Stomach (tissue), 4 donors: ENCODE measurements around the gene SPTBN2.

Experiments
- POLR2AphosphoS5 ChIP-seq, 3 donors: sonication (generic); formaldehyde crosslinking; IDR thresholded peaks; one replicate each; pipeline ENCODE4 v1.6.1; 2016; ENCODE audit warnings: antibody characterized with exemption in 3 of 3
- TF ChIP-seq, protein P1 (sequence below), 7 experiments: fragments of 450-650 bp in 4 of 7; fragments of 200-600 bp in 3 of 7; sonication (generic) in 3 of 7; IDR thresholded peaks; one replicate each; pipeline ENCODE4 v1.5.1; 2016 to 2019; ENCODE audit warnings: antibody characterized with exemption in 7 of 7, control low read depth in 2 of 7, mild to moderate bottlenecking in 1 of 7

DNA sequence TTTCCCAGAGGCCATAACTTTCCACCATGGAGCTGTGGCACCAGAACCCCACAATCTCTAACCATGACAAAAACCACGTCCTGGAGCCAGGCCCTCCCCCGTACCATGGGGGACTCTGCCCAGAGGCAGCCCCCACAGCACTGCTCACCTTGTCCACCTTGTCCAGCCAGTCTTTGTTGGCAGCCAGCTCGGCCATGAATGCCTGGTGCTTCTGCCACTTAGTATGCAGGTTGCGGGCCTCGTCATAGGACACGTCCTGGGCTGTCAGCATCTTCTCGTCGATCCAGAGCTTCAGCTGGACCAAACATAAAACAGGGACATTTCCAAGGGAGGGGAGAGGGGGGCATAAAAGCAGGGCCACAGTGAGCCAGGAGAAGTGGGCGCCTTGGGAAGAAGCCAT is 30.5 kb downstream of the SPTBN2 start:
- TF ChIP-seq, protein P1, sequence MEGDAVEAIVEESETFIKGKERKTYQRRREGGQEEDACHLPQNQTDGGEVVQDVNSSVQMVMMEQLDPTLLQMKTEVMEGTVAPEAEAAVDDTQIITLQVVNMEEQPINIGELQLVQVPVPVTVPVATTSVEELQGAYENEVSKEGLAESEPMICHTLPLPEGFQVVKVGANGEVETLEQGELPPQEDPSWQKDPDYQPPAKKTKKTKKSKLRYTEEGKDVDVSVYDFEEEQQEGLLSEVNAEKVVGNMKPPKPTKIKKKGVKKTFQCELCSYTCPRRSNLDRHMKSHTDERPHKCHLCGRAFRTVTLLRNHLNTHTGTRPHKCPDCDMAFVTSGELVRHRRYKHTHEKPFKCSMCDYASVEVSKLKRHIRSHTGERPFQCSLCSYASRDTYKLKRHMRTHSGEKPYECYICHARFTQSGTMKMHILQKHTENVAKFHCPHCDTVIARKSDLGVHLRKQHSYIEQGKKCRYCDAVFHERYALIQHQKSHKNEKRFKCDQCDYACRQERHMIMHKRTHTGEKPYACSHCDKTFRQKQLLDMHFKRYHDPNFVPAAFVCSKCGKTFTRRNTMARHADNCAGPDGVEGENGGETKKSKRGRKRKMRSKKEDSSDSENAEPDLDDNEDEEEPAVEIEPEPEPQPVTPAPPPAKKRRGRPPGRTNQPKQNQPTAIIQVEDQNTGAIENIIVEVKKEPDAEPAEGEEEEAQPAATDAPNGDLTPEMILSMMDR (IDR thresholded peaks at IDR 0.05), result no peak
- TF ChIP-seq POLR2AphosphoS5 (IDR thresholded peaks at IDR 0.05), result no peak
